22Rv1 (cell line): ENCODE data around the gene EMP3.

Experiments
- H3K27ac ChIP-seq: fragments of 450-650 bp; 2 replicates; pipeline ENCODE4 v1.5.1; 2017
- ZFX ChIP-seq: fragments of 450-650 bp; IDR thresholded peaks from 2 replicates; pipeline ENCODE4 v1.6.1; 2017; ENCODE audit warnings: antibody characterized with exemption, borderline replicate concordance
- TF ChIP-seq, protein P1 (sequence below): fragments of 450-650 bp; IDR thresholded peaks from 2 replicates; pipeline ENCODE4 v1.5.1; 2017; ENCODE audit warnings: mild to moderate bottlenecking

Gene EMP3

DNA sequence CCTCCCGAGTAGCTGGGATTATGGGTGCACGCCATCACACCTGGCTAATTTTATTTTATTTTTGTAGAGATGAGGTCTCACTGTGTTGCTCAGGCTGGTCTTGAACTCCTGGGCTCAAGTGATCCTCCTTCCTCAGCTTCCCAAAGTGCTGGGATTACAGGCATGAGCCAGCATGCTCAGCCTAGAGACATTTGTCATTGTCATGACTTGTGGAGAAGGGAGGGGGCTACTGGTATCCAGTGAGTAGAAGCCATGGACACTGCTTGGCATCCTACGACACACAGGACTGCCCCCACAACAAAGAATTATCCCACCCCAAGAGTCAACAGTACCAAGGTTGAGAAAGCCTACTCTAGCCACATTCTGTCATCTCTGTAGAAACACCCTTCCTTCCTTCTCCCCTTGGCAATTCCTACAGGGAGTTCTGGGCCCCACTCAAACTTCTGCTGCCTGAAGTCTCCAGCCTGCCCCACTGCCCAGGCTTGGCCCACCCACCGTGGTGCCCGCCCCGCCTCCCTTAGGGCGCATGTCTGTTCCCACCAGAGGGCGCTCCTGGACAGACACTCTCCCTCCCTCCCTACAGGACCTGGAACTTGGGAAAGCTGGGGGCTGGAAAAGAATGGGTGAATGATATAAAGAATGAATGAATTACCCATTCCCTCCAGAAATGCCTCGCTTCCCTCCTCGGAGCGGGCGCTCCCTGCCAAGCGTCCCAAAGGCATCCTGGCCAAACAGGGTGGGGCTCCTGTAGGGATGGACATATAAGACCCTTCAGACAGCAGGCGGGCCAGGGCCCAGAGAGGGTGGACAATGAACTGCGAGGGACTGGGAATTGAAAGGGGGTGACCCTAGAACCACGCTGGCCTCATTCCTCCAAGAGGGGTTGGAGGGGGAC lies 5.5 kb upstream of the EMP3 start:
- H3K27ac ChIP-seq, result peak overlapping the region; percentile 97
- TF ChIP-seq, protein P1, sequence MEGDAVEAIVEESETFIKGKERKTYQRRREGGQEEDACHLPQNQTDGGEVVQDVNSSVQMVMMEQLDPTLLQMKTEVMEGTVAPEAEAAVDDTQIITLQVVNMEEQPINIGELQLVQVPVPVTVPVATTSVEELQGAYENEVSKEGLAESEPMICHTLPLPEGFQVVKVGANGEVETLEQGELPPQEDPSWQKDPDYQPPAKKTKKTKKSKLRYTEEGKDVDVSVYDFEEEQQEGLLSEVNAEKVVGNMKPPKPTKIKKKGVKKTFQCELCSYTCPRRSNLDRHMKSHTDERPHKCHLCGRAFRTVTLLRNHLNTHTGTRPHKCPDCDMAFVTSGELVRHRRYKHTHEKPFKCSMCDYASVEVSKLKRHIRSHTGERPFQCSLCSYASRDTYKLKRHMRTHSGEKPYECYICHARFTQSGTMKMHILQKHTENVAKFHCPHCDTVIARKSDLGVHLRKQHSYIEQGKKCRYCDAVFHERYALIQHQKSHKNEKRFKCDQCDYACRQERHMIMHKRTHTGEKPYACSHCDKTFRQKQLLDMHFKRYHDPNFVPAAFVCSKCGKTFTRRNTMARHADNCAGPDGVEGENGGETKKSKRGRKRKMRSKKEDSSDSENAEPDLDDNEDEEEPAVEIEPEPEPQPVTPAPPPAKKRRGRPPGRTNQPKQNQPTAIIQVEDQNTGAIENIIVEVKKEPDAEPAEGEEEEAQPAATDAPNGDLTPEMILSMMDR, result peak; percentile 91
- no peak for TF ChIP-seq ZFX

- TF ChIP-seq, protein P1, result no peak
- TF ChIP-seq ZFX, result no peak
- H3K27ac ChIP-seq, result peak overlapping the region; percentile 97
Measured at GRCh38 chr19:48321372-48321621, 4.1 kb upstream of the EMP3 start.

- H3K27ac ChIP-seq, result peak overlapping the region; percentile 97
- no peak for TF ChIP-seq ZFX
- TF ChIP-seq, protein P1, result no peak
Measured at GRCh38 chr19:48321622-48322591, 3.4 kb upstream of the EMP3 start.

DNA sequence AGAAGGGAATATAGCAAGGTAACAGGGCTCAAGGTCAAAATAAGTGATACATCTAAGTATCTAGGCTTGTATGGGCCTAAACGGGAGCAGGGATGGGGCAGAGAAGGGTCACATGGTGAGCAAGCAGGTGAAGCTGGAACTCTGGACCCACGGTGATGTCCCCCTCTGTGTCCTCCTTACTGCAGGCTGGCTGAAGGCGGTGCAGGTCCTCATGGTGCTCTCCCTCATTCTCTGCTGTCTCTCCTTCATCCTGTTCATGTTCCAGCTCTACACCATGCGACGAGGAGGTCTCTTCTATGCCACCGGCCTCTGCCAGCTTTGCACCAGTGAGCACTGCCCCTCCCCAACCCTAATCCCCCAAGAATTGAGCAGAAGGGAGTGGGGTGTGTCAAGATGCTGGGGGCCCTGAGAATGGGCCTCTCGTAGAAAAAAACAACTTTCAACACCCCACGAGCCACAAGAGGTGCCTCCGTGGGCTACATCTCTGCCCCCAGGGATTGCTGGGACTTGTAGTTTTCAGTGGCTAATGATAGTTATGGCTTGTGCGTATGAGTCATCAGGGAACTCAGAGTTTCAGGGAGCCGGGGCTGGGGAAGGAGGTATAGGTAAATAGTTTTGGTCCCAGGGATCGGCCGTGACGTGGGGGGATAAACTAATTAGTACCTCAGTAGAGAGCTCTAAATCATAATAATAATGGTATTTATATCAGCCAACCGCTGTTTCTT lies 4.0 kb downstream of the EMP3 start:
- H3K27ac ChIP-seq, result peak overlapping the region; percentile 97
- TF ChIP-seq, protein P1, result no peak
- TF ChIP-seq ZFX, result no peak

GRCh38 chr19:48330012-48330681 lies 4.8 kb downstream of the EMP3 start:
- TF ChIP-seq, protein P1, result peak; percentile 31
- TF ChIP-seq ZFX, result no peak
- peak overlapping the region; percentile 97 for H3K27ac ChIP-seq

DNA sequence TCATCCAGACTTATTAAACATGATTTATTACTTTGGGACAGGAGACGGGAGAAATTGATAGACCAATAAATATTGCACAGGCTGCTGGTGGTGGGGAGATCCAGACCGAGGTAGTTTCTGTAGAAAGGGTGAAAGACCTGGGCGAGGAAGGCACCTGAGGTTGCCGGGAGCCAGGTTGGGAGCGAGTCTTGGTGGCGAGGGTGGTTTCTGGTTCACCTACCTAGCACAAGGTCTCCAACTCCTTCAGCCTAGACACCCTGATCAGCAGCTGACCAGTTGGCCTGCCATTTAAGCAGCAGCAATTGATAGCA lies 7.0 kb downstream of the EMP3 start:
- peak overlapping the region; percentile 97 for H3K27ac ChIP-seq
- TF ChIP-seq, protein P1, result no peak
- no peak for TF ChIP-seq ZFX
